Measurements from ENCODE around the gene MAP3K8.
"Not testable (repeated sequence)": the region's sequence is repeated elsewhere in the genome, so short reads cannot be mapped to it uniquely, and the experiment has no call there.

MAP3K8 gene

GRCh38 chr10:30423655-30424275, 10.2 kb upstream of the MAP3K8 start:
- DNase-seq, result not testable (repeated sequence)

GRCh38 chr10:30425336-30426075, 8.5 kb upstream of the MAP3K8 start:
- DNase-seq, result no peak

- DNase-seq, result no peak
Observed at GRCh38 chr10:30430544-30431298, 3.3 kb upstream of the MAP3K8 start.

- DNase-seq, result no peak
Observed at GRCh38 chr10:30431435-30431911, 2.5 kb upstream of the MAP3K8 start.

- DNase-seq, result no peak
Observed at GRCh38 chr10:30432622-30433305, 1.2 kb upstream of the MAP3K8 start.

GRCh38 chr10:30433306-30433729, 666 bp upstream of the MAP3K8 start:
- peak; percentile 65 for DNase-seq

- DNase-seq, result peak; percentile 76
Observed at GRCh38 chr10:30434273-30435072, 489 bp downstream of the MAP3K8 start.

- peak; percentile 69 for DNase-seq
Observed at GRCh38 chr10:30435073-30435422, 1.1 kb downstream of the MAP3K8 start.

GRCh38 chr10:30435499-30436167, 1.6 kb downstream of the MAP3K8 start:
- not testable (repeated sequence) for DNase-seq

- peak; percentile 57 for DNase-seq
Observed at GRCh38 chr10:30436191-30436611, 2.2 kb downstream of the MAP3K8 start.

- DNase-seq, result peak; percentile 19
Observed at GRCh38 chr10:30436671-30437030, 2.7 kb downstream of the MAP3K8 start.

- DNase-seq, result peak; percentile 60
Observed at GRCh38 chr10:30437031-30437841, 3.3 kb downstream of the MAP3K8 start.

GRCh38 chr10:30438021-30438850, 4.3 kb downstream of the MAP3K8 start:
- DNase-seq, result no peak

- DNase-seq, result no peak
Observed at GRCh38 chr10:30439931-30440330, 5.9 kb downstream of the MAP3K8 start.

- DNase-seq, result no peak
Observed at GRCh38 chr10:30442019-30442606, 8.1 kb downstream of the MAP3K8 start.

- DNase-seq, result no peak
Observed at GRCh38 chr10:30443049-30443448, 9.1 kb downstream of the MAP3K8 start.

GRCh38 chr10:30445711-30446110, 11.7 kb downstream of the MAP3K8 start:
- no peak for DNase-seq

- no peak for DNase-seq
Observed at GRCh38 chr10:30447125-30447799, 13.3 kb downstream of the MAP3K8 start.

- DNase-seq, result no peak
Observed at GRCh38 chr10:30448092-30448491, 14.1 kb downstream of the MAP3K8 start.

Measured in RPMI8226 (cell line).